ENCODE data around the gene HOXC6.

GRCh38 chr12:54038284-54038870 lies 10.1 kb downstream of the HOXC6 start:
- no peak for TF ChIP-seq CTCF (conservative IDR thresholded peaks at IDR 0.05; ENCODE audit: low read length)
- no peak for TF ChIP-seq EZH2phosphoT487 (IDR thresholded peaks at IDR 0.05; ENCODE audit: borderline replicate concordance)

All from Loucy (cell line).